Ovary (tissue), 9 donors: ENCODE results near the gene POLE3. TPM values are rescaled to one million over a fixed set of nuclear protein-coding genes. Genes with fewer than 3 reads are reported as not detected.

Experiments
- DNase-seq, 5 donors: peaks; one replicate each; pipeline ENCODE4 v3.0.0-alpha.2; 2019 to 2020
- H3K27ac ChIP-seq, 2 donors: fragments of 200-600 bp; one replicate each; pipeline versions ENCODE4 v1.5.1 to v1.8.0; 2019 to 2022
- H3K27me3 ChIP-seq: fragments of 200-600 bp; one replicate; pipeline ENCODE4 v1.8.0; 2022
- H3K36me3 ChIP-seq: fragments of 200-600 bp; sonication (generic); one replicate; pipeline ENCODE4 v1.5.1; 2019
- H3K4me1 ChIP-seq: one replicate; pipeline ENCODE4 v1.8.1; 2013; ENCODE audit warnings: mild to moderate bottlenecking, moderate library complexity; ENCODE audit not compliant: insufficient read depth
- H3K4me3 ChIP-seq: fragments of 200-600 bp; sonication (generic); one replicate; pipeline ENCODE4 v1.5.1; 2017
- H3K9me3 ChIP-seq, 2 donors: fragments of 200-600 bp in 1 of 2; sonication (generic) in 1 of 2; one replicate each; pipeline versions ENCODE4 v1.5.1 to v1.8.1; 2013 to 2019; ENCODE audit warnings: mild to moderate bottlenecking in 1 of 2, moderate library complexity in 1 of 2
- CTCF ChIP-seq, 3 donors: fragments of 450-650 bp in 2 of 3; fragments of 200-600 bp in 1 of 3; IDR thresholded peaks; one replicate each; pipeline versions ENCODE4 v1.5.1 to v1.8.0; 2016 to 2022; ENCODE audit warnings: antibody characterized with exemption in 3 of 3, mild to moderate bottlenecking in 1 of 3
- EP300 ChIP-seq: sonication (generic); formaldehyde crosslinking; IDR thresholded peaks from one replicate; pipeline ENCODE4 v1.6.1; 2017; ENCODE audit warnings: antibody characterized with exemption
- POLR2A ChIP-seq: fragments of 450-650 bp; IDR thresholded peaks from one replicate; pipeline ENCODE4 v1.6.1; 2017; ENCODE audit warnings: antibody characterized with exemption, mild to moderate bottlenecking, moderate library complexity
- WGBS, 3 donors: extraction: QIAGEN DNeasy Blood & Tissue Kit in 1 of 3; methylation state at CpG; one replicate each; pipeline versions ENCODE4 v1.1.5 to v1.1.7; 2013 to 2017; 5-methylcytosine and 5-hydroxymethylcytosine counted together
- intact Hi-C, 4 donors: fragments of 100-400 bp; cut with DNase I; formaldehyde crosslinking; loops; one replicate each; pipeline versions ENCODE4 v1.11.0 to v1.15.1; 2022 to 2023
- polyA plus RNA-seq, 2 donors: library from polyadenylated mRNA; stranded (reverse); fragments of 200-250 nt in 1 of 2; fragments of 350-450 nt in 1 of 2; fragmentation: Illumina TruSeq in 1 of 2; extraction: RNeasy Lipid Tissue Mini Kit (QIAGEN cat#74804) in 1 of 2; gene quantifications; one replicate each; pipeline ENCODE4 v1.2.3, GENCODE V29; 2013 to 2014
- total RNA-seq, 7 donors: library from RNA; depleted of rRNA in 2 of 7; stranded (reverse); fragments of >200 nt in 2 of 7; fragmentation: NEBNext Ultra II Directional in 3 of 7; extraction: Animal tissue kit (Norgen Biotek cat#: 25700) in 3 of 7; gene quantifications; one replicate each; pipeline versions ENCODE4 v1.1.0 to v1.2.4, GENCODE V29; 2016 to 2023
- donor health status: DM: no; HTN: no; CAD: no; lungs with moderate emphysema.
- donor health status: DM: no; HTN: no; CAD: no.
- donor health status: Bipolar disorder and iron deficiency.
- donor health status: DM: yes; HTN: yes; CAD: no.
- donor health status: DM: no; HTN: no; CAD: no.
- donor health status: DM: yes; HTN: yes; CAD: no.

POLE3 gene
- total and polyA plus RNA-seq, 9 donors = 12.3 to 53.6 (median 25.9) TPM

DNA sequence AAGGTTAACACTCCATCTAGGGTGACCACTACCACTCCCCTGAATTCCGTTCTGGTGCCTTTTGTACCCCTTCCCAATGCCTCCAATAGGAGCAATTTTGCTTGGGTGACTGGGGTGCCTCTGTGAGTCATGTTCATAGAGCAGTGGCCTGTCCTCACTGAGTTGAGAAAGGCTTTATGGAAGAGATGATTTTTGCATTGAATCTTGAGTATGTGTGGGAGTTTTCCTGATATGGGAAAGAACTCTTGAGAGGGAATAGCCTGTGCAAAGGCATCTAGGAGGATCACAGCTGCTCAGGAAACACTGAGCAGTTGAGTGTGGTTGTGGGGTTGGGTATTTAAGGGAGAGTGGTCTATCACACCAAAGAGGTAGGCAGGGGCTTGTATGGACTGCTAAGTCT, 16.2 kb upstream of the POLE3 start:
- WGBS, 3 donors = 23 to 100% (median 89%) methylated on average over 1 of the region's 1 CpG
- H3K36me3 ChIP-seq = no peaks in the 10 kb centered on the region
- no peak for DNase-seq
- H3K27me3 ChIP-seq = no peaks in the 10 kb centered on the region
- H3K4me1 ChIP-seq = no peaks in the 10 kb centered on the region
- no peak overlapping the region for H3K4me3 ChIP-seq
- intact Hi-C loops = no loop called here
- H3K9me3 ChIP-seq = no peaks in the 10 kb centered on the region
- no peak overlapping the region for H3K27ac ChIP-seq
- TF ChIP-seq POLR2A = no peak
- TF ChIP-seq EP300 = no peak
- TF ChIP-seq CTCF (IDR thresholded peaks at IDR 0.05) = no peak

GRCh38 chr9:113425072-113425471, 14.6 kb upstream of the POLE3 start:
- Histone ChIP-seq H3K4me1 (no peaks in the 10 kb centered on the region), H3K4me3 (no peak overlapping the region), H3K27me3 (no peaks in the 10 kb centered on the region), H3K36me3 (no peaks in the 10 kb centered on the region), H3K27ac (no peak overlapping the region), H3K9me3 (no peaks in the 10 kb centered on the region)
- DNase-seq = no peak
- intact Hi-C loops = no loop called here
- TF ChIP-seq POLR2A = no peak
- no peak for TF ChIP-seq CTCF (IDR thresholded peaks at IDR 0.05)
- no peak for TF ChIP-seq EP300
- 30 to 58% (median 44%) methylated on average over 2 of the region's 2 CpGs for WGBS, 3 donors

DNA sequence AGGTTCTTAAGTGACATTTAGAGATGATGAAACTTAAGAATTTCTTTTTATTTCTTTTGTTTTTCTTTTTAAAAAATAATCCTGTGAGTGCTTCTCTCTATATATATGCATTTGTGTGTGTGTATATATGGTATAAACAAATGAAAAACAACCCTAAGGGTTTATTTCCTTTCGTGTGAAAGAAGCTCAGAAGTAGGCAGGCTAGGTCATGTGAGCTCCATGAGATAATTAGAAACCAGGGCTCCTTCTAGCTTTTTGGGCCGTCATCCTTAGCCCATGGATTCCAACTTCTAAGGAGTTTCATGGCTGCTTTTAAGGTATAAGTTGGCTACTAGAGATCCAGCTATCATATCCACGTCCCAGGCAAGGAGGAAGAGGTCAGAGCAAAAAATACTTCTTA, 11.3 kb upstream of the POLE3 start:
- DNase-seq = no peak
- TF ChIP-seq POLR2A (no peak), EP300 (no peak), CTCF (IDR thresholded peaks at IDR 0.05) (no peak)
- no peaks in the 10 kb centered on the region for H3K9me3 ChIP-seq
- no peak overlapping the region for H3K4me3 ChIP-seq
- no peaks in the 10 kb centered on the region for H3K27me3 ChIP-seq
- 68 to 72% (median 69%) methylated on average over 3 of the region's 3 CpGs for WGBS, 3 donors
- intact Hi-C loops = no loop called here
- no peaks in the 10 kb centered on the region for H3K36me3 ChIP-seq
- H3K4me1 ChIP-seq = no peaks in the 10 kb centered on the region
- no peak overlapping the region for H3K27ac ChIP-seq

GRCh38 chr9:113417370-113417769, 6.9 kb upstream of the POLE3 start:
- Histone ChIP-seq H3K36me3 (no peaks in the 10 kb centered on the region), H3K9me3 (no peaks in the 10 kb centered on the region), H3K27me3 (no peaks in the 10 kb centered on the region), H3K4me1 (no peaks in the 10 kb centered on the region), H3K4me3 (no peak overlapping the region), H3K27ac (no peak overlapping the region)
- TF ChIP-seq POLR2A (no peak), EP300 (no peak), CTCF (IDR thresholded peaks at IDR 0.05) (no peak)
- no peak for DNase-seq
- intact Hi-C loops = no loop called here
- 71 to 83% (median 80%) methylated on average over 4 of the region's 4 CpGs for WGBS, 3 donors
